Non-pigmented ciliary epithelial cell (primary cell): Measurements from ENCODE around the gene HMGXB4.

ENCODE experiments used
- DNase-seq: peaks from one replicate; pipeline ENCODE4 v3.0.0-alpha.2; 2010; ENCODE audit warnings: low read depth

HMGXB4 gene

GRCh38 chr22:35326854-35327562 lies 69.7 kb downstream of the HMGXB4 start:
- DNase-seq, result no peak

GRCh38 chr22:35327690-35328471 lies 70.6 kb downstream of the HMGXB4 start:
- DNase-seq, result no peak

- no peak for DNase-seq
Observed at GRCh38 chr22:35328472-35328885, 71.2 kb downstream of the HMGXB4 start.

GRCh38 chr22:35329114-35329847 lies 72.0 kb downstream of the HMGXB4 start:
- no peak for DNase-seq

- no peak for DNase-seq
Observed at GRCh38 chr22:35330258-35330861, 73.1 kb downstream of the HMGXB4 start.

GRCh38 chr22:35332278-35332677 lies 75.0 kb downstream of the HMGXB4 start:
- no peak for DNase-seq

GRCh38 chr22:35333220-35333619 lies 75.9 kb downstream of the HMGXB4 start:
- DNase-seq, result no peak

- no peak for DNase-seq
Observed at GRCh38 chr22:35334004-35334403, 76.7 kb downstream of the HMGXB4 start.

- DNase-seq, result no peak
Observed at GRCh38 chr22:35335468-35335867, 78.2 kb downstream of the HMGXB4 start.

- no peak for DNase-seq
Observed at GRCh38 chr22:35335936-35336781, 78.9 kb downstream of the HMGXB4 start.

- DNase-seq, result no peak
Observed at GRCh38 chr22:35337932-35338331, 80.6 kb downstream of the HMGXB4 start.

- no peak for DNase-seq
Observed at GRCh38 chr22:35341090-35341874, 84.0 kb downstream of the HMGXB4 start.

- no peak for DNase-seq
Observed at GRCh38 chr22:35342390-35342789, 85.1 kb downstream of the HMGXB4 start.

- no peak for DNase-seq
Observed at GRCh38 chr22:35343664-35344550, 86.6 kb downstream of the HMGXB4 start.

GRCh38 chr22:35344956-35345690 lies 87.8 kb downstream of the HMGXB4 start:
- no peak for DNase-seq
